Right atrium auricular region (tissue), 2 donors: Measurements from ENCODE around the gene KCNA3. TPM values are rescaled to one million over a fixed set of nuclear protein-coding genes. Genes with fewer than 3 reads are reported as not detected.

Source experiments
- DNase-seq: peaks from one replicate; pipeline ENCODE4 v3.0.0-alpha.2; 2019; ENCODE audit warnings: low spot score
- H3K27ac ChIP-seq, 2 donors: fragments of 200-600 bp; sonication (generic); 1 replicate in 1 of 2; 2 replicates in 1 of 2; pipeline ENCODE4 v1.5.1; 2016 to 2019
- H3K27me3 ChIP-seq, 2 donors: fragments of 200-600 bp; sonication (generic); one replicate each; pipeline versions ENCODE4 v1.5.1 to v1.6.0; 2017 to 2019
- H3K36me3 ChIP-seq: fragments of 200-600 bp; sonication (generic); one replicate; pipeline ENCODE4 v1.5.1; 2016
- H3K4me1 ChIP-seq, 2 donors: fragments of 200-600 bp; sonication (generic); one replicate each; pipeline versions ENCODE4 v1.5.1 to v1.6.0; 2017 to 2019
- H3K4me3 ChIP-seq, 2 donors: fragments of 200-600 bp; sonication (generic); 1 replicate in 1 of 2; 2 replicates in 1 of 2; pipeline ENCODE4 v1.5.1; 2017 to 2019; ENCODE audit warnings: mild to moderate bottlenecking in 1 of 2, moderate library complexity in 1 of 2
- H3K9me3 ChIP-seq, 2 donors: fragments of 200-600 bp; sonication (generic); one replicate each; pipeline ENCODE4 v1.5.1; 2019
- CTCF ChIP-seq, 2 donors: fragments of 200-600 bp; sonication (generic); IDR thresholded peaks; one replicate each; pipeline ENCODE4 v1.5.1; 2019; ENCODE audit warnings: antibody characterized with exemption in 2 of 2
- total RNA-seq, 2 donors: library from RNA; depleted of rRNA; stranded (reverse); fragments of >200 nt; gene quantifications; one replicate each; pipeline ENCODE4 v1.1.0, GENCODE V29; 2016

Gene KCNA3
- total RNA-seq, 2 donors from 2014 or later: 1.5 to 1.9 TPM

- H3K36me3 ChIP-seq: no peaks in the 10 kb centered on the region
- no peaks in the 10 kb centered on the region for H3K4me1 ChIP-seq
- no peak for DNase-seq
- H3K27ac ChIP-seq: no peak overlapping the region
- no peak overlapping the region for H3K4me3 ChIP-seq
- no peaks in the 10 kb centered on the region for H3K27me3 ChIP-seq
- TF ChIP-seq CTCF (IDR thresholded peaks at IDR 0.05): no peak
- H3K9me3 ChIP-seq: no peaks in the 10 kb centered on the region
Observed at GRCh38 chr1:110688514-110688913, 13.8 kb upstream of the KCNA3 start.

- Histone ChIP-seq H3K27me3 (no peaks in the 10 kb centered on the region), H3K27ac (no peak overlapping the region), H3K4me1 (no peaks in the 10 kb centered on the region), H3K4me3 (no peak overlapping the region), H3K36me3 (no peaks in the 10 kb centered on the region), H3K9me3 (no peaks in the 10 kb centered on the region)
- no peak for DNase-seq
- no peak for TF ChIP-seq CTCF (IDR thresholded peaks at IDR 0.05)
Observed at GRCh38 chr1:110687250-110687649, 12.5 kb upstream of the KCNA3 start.

- Histone ChIP-seq H3K4me1 (no peaks in the 10 kb centered on the region), H3K4me3 (no peak overlapping the region), H3K9me3 (no peaks in the 10 kb centered on the region), H3K27ac (no peak overlapping the region), H3K27me3 (no peaks in the 10 kb centered on the region), H3K36me3 (no peaks in the 10 kb centered on the region)
- TF ChIP-seq CTCF (IDR thresholded peaks at IDR 0.05): no peak
- no peak for DNase-seq
Observed at GRCh38 chr1:110686188-110686587, 11.4 kb upstream of the KCNA3 start.

- no peak for TF ChIP-seq CTCF (IDR thresholded peaks at IDR 0.05)
- H3K9me3 ChIP-seq: no peaks in the 10 kb centered on the region
- no peak for DNase-seq
- no peaks in the 10 kb centered on the region for H3K4me1 ChIP-seq
- no peaks in the 10 kb centered on the region for H3K27me3 ChIP-seq
- no peak overlapping the region for H3K4me3 ChIP-seq
- H3K27ac ChIP-seq: no peak overlapping the region
- H3K36me3 ChIP-seq: no peaks in the 10 kb centered on the region
Observed at GRCh38 chr1:110684491-110684890, 9.8 kb upstream of the KCNA3 start.

- Histone ChIP-seq H3K4me1 (no peaks in the 10 kb centered on the region), H3K9me3 (no peaks in the 10 kb centered on the region), H3K4me3 (no peak overlapping the region), H3K27me3 (no peaks in the 10 kb centered on the region), H3K27ac (no peak overlapping the region), H3K36me3 (no peaks in the 10 kb centered on the region)
- DNase-seq: no peak
- TF ChIP-seq CTCF (IDR thresholded peaks at IDR 0.05): no peak
Observed at GRCh38 chr1:110682898-110683297, 8.2 kb upstream of the KCNA3 start.

GRCh38 chr1:110680036-110680735 lies 5.4 kb upstream of the KCNA3 start:
- Histone ChIP-seq H3K27me3 (no peaks in the 10 kb centered on the region), H3K4me3 (no peak overlapping the region), H3K36me3 (no peaks in the 10 kb centered on the region), H3K4me1 (peaks cover 0 to 2% of the 10 kb centered on the region in 2 donors), H3K9me3 (no peaks in the 10 kb centered on the region), H3K27ac (no peak overlapping the region)
- no peak for TF ChIP-seq CTCF (IDR thresholded peaks at IDR 0.05)
- no peak for DNase-seq
